DMS153 treated with DMSO at 0.1 percent for 48 hours (cell line): ENCODE data around the gene SORCS1.
"Not testable (repeated sequence)": the region's sequence is repeated elsewhere in the genome, so short reads cannot be mapped to it uniquely, and the experiment has no call there.

Source experiments
- DNase-seq: peaks from one replicate; lab custom pipeline; 2025; ENCODE audit not compliant: unreplicated experiment; lab: John Stamatoyannopoulos, UW

The SORCS1 gene

DNA sequence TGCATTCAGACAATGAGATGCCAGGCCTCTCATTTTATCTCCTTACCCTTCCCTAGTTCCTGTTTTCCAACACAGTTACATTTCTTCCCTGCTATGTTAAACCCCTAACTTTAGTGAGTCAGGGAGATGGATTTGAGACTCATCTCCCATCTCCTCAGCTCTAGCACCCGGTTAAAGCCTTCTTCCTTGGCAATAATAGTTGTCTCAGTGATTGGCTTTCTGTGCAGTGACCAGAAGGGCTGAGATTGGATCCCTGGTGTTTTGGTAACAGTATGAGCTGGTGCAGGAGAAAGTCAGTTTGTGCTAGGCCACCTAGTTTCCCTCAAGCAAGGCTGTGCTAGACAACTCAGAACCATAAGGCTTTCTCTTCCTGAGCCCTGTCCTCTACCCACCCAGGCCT, 212.5 kb downstream of the SORCS1 start:
- DNase-seq, result no peak

DNA sequence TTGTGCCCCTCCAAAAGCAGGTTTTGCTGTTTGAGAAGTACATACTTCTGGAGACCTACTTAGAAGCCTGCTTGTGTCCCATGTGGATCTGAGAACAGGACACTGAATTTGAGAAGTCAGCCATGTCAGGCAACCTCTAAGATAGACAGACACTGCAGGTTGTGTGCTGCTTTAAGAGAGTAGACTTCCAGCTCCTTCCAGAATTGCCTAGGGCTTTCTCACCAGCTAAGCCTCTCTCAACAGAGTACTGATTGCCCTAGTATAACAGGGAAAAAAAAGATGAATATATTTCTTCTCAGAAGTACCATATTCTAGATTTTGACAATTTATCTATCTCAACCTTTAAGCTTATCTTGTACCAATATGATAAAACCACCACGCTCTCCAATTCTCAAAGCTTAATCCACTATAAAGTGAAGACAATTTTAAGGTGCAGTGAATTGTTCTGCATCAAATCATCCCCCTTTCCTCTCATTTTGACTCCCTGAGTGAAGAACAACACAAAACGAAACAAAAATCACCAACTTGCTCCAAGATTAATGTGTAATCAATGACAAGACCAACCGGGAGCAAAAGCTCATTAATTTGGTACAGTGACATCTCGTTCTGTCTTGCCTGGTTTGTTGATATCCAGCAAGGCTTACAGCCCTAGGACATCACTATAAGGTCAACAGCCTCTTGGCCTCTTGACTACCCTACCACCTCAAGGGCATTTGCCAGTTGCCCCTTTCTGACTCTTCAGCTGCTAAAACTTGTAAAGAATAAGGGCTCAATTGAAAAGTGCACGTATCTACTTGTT, 214.6 kb downstream of the SORCS1 start:
- DNase-seq, result no peak

DNA sequence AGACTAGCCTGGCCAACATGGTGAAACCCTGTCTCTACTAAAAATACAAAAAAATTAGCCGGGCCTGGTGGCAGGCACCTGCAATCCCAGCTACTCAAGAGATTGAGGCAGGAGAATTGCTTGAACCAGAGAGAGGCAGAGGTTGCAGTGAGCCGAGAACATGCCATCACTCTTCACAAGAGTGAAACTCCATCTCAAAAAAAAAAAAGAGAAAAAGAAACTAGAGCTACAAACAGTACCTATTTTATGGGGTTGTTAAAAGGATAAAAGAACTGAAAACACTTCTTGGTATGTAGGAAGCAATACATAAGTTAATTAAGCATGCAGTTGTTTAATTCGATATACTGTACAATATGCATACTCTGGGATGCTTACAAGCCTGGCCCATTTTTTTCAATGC, 216.9 kb downstream of the SORCS1 start:
- no peak for DNase-seq

DNA sequence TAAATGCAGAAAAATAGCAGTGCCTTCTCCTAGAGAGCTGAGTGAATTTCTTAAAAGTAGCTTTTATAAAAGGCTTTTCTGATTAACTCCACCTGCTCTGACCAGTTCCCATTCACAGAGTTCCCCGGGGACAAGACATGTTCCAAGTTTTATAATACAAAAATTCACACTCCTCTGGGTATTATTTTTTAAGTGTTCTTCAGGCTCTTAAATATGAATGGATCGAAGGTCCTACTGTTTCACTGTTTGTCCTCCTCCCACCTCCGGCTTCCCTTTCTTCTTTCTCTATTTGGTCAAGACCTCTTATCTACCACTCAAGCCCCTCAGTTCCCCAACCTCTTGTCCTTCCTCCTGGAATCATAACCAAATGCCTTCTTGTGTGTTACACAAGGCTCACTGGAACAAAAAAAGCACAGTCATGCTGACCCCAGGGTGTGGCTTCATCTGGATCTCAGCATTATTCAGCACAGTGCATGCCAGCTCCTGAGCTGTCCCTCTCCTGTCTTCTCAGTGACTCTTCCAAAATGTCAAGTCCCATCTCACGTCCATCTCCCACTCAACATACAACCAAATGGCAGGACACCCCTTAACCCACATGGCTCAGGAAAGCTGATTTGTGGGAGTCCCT, 222.4 kb downstream of the SORCS1 start:
- no peak for DNase-seq

DNA sequence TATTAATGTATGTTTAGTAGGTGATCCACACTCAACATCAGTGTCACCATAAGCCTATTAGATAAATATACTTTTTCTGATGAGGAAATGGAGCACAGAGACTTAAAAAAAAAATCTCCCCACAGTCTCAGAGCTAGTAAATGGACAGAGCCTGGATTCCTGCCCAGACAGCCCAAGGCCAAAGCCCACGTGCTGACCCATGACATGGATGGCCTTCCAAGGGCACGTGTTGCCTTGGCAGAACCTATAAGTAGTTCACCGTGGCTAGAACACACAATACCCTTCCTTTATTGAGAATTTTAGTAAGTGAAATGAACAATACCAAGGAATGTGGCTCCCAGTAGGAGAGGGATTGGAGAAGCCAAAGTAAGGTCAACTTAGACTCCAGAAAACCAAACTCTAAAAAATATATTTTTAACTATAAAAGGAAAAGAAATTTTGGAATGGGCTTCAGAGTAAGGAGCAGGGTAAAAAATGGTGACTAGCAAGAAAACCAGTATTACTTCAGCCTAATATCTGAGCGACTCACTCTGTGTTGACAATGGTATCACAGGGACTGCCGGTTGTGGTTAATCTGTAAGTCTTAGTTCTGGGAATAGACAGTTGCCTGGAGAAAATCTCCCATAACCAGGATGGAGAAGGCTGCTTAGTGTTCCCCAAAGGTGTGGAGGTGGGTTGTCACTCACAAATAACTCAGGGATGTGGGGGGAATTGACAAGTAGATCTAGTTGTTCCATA, 223.0 kb downstream of the SORCS1 start:
- no peak for DNase-seq

DNA sequence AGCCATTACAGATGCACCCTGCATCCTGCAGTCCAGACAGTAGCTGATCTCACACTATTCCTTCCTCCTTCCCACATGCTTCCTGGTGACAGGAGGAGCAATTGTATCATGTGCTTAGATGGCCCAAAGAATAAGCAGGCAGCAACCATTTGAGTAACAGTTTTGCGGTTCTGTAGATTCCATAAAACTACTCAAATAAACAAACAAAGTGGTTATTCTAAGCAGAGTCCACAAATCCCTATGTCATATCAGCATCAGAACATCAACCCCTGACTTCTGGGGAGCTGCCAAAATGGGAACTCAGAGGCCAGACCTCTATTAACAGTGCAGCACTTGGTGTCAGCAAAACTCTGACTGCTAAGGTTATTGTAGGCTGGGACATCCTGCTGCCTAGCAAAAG, 226.0 kb downstream of the SORCS1 start:
- DNase-seq, result no peak

DNA sequence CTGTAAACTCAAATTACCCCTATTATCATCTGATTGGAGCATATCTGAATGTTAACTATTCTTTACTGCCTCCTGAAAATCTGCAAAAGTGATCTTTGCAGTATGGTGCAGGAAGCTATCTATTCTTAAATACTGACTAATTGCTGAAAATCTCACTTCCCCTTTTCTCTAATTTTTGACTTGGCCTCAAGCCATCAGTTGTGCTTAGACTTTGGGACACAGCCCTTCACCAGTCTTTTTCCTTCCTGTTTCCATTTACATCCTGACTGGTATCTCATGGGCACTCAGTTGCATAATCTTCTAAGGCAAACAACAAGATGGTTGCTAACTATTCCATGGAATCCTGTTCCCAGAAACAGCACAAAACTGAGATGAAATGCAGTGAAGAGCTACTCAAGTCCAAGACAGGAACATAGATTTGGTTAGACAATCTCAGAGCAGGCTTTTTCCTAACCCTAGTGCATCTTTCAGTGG, 228.5 kb downstream of the SORCS1 start:
- DNase-seq, result no peak

DNA sequence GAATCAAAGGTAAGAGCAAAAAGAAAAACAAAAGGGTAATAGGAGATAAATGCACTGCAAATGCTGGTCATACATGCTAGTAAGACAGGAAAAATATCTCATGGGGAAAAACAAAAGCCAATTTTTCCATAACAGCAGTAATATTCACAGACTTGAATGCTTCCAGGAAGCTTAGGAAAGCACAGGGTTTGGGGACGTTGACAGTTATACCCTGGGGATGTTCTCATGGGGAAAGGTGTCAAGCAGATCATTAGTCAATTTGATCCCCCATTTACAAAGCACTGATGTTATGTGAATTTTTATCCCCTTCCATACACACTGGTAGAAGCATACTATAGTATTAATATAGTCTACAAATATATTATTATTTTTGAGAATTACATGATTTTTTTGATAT, 232.7 kb downstream of the SORCS1 start:
- no peak for DNase-seq

DNA sequence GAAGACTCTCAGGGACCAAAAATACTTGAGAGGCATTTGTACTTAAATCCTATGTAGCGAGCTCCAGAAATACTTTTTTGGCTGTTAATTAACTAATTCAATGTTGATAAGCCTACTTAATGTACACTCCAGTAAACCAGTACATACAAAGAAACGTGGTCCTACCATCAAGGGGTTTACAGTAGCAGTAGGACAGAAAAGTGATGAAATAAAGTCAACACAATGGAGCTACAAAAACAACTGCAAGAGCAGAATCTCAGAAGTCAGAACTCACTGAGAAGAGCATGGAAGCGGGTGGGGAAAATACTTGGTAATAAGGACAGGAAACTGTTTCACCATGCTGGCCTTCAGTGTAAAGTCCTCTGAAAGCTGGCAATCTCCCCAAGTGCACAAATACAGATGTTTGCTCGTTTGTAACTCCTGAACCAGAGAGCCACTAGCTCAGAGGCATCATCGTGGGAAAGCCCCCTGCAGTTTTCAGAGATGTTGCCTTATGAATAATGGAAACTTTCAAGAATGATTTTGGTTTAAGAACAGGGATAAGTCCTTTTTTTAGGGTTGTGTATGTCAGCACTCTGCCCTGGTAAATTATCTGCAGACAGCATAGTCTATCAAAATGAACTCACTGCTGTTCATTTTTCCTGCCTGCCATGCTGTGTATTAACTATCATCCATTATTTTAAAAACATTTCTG, 233.2 kb downstream of the SORCS1 start:
- DNase-seq, result no peak

DNA sequence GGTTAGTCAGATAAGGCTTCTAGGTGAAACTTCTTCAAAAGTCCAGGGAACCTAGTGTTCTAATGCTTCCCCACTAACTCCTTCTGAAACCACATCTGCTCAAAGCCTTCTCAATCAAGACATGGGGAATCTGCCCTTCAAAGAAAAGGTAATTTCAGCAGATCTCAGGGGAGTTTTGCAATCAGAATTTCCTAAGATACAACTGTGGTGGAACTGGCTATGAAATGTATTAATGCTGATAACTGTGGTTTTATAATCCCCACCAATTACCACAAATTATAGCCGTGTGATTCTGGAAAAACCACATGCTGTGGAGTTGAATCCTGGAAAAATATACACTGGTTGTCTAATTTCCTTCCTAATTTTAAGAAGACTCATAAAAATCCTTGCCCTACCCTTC, 233.8 kb downstream of the SORCS1 start:
- DNase-seq, result no peak

DNA sequence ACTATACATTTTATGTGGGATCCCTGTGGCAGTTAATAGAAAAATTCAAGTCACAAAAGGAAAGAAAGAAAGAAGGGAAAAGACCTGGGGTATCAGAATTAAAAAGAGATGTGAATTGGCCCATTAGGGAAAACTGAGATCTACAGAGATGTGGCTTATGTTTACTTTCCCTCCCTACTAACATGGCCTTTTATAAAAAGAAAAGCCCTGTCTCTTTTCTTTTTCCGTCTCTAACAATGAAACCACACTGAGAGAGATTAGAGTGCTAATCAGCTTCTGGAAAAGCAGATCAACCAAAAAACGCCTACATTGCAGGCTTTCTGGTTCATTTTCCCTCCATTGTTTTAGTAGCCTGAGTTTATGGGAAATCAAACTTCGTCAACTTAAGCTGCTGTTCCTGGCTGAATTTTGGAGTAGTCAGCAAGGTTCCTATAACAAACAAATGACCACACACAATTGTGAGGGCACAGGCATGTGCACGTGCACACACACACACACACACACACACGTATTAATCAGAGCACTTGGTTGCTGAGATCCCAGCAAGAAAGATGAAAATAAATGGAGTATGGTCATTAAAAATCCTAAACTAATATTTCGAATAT, 235.1 kb downstream of the SORCS1 start:
- DNase-seq, result no peak

DNA sequence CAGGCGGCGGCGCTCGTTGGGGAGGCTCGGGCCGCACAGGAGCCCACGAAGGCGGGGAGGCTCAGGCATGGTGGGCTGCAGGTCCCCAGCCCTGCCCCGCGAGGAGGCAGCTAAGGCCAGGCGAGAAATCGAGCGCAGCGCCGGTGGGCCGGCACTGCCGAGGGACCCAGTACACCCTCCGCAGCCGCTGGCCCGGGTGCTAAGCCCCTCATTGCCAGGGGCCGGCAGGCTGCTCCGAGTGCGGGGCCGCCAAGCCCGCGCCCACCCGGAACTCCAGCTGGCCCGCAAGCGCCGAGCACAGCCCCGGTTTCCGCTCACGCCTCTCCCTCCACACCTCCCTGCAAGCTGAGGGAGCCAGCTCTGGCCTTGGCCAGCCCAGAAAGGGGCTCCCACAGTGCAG, 236.4 kb downstream of the SORCS1 start:
- DNase-seq, result not testable (repeated sequence)

DNA sequence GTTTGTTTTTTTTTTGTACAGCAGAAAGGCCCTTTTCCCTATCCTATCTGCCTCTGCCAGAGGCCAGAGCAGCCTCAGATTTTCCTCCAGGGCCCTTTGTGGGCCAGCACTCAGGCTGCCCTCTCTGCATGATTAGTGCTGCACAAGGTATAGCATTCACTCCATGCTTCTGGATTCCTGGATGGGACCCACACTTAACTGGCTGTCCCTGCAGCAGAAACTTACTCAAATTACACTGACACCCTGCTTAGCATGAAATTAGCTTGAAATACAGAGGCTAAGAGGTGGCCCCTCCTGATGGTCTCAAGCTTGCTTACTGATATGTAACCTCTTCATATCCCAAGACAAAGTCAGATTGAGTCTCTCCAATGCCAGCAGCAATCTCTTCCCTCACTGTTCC, 239.3 kb downstream of the SORCS1 start:
- DNase-seq, result no peak

DNA sequence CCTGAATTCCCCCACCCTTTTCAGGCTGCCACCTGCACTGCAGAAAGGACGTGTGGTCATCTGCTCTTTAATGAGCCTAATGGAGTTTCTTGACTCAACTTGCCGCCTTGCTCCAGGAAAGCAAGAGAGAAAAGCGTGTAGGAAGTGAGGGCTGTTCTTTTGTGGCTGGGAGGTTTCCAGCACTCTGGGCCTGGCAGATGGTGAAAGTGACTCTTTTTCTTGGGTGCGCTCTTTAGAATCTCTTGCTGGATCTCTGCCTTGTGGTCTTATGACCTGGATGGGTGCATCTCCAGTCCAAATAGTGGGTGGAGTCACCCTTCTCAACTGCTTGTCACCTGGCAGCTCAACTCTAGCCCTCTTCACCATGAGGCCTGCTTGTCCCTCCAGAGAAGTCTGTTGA, 244.0 kb downstream of the SORCS1 start:
- no peak for DNase-seq

DNA sequence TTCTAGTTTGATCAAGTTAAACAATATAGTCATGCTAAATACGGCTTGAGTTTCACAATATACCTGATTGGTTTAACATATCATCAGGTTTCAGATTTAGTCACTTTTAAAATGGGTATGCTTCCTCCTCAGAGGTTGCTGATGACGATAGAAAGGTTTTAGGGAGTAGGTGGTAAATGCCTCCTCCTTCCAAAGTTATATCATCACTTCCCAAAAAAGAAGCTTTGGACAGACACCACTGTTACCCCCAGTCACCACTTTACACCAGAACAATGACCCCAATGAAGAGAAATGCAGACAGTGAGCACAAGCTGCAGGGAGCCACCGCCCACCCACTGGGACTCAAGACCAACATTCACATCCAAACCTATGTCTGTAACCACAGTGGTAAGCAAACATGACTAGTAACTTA, 244.6 kb downstream of the SORCS1 start:
- DNase-seq, result no peak

DNA sequence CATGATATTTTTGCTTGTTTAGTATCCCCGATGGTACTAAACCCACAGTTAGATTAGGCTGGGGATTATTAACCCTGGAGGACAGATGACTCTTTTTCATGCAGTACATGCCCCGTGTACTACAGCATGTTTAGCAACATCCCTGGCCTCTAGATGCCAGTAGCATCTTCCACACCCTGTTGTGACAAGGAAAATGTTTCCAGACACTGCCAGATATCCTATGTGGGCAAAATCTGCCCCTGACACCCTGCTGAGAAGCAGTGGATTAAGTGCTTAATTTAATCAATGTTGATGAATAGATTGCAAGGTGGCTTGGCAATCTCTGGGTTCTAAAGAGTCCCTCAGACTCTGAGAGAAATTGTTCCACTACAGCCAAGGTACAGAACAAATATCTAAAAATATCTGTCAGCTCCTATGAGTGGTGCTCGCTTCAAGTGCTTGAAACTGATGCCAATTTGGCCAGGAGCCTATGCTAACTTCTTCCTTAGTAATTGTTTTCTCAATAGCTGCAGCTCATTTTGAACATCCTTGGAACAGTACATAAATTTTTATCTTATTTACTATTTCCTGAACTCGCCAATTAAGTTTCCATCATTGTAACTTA, 247.0 kb downstream of the SORCS1 start:
- DNase-seq, result no peak

DNA sequence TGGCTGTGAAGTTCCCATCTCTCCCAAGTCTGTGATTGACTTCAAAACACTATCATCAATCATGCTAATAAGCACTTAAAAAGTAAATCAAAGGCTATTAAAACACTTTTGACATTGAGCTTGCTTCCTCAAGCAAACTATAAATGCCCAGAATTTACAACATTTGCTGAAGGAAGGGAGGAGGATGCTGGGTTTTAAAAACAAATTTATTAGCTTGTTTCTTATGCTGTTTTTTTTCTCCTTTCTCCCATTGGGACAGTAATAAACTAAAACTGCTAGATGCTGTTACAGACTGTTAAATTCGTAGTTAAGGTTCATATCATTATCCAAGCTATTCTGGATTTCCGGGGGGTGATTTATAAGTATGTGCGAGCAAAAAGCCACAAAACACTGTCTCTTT, 250.5 kb downstream of the SORCS1 start:
- no peak for DNase-seq

DNA sequence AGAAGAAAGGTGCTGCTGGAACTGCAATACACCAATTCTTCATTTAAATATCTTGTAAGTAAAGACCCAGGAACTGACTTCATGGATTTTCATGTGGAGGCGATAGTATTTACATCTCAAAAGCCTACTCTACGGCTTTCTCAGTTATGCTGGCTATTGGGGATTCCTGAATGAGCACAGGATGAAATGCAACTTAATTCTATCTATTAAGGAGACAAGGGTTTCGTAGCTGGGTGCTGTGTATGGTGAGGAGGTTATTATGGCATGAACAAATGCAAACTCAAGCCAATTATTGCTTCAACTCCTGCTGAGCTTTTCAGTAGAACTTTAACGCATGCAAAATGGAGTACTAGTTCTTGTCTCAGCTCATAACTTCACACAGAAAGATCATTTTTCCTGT, 251.2 kb downstream of the SORCS1 start:
- no peak for DNase-seq

DNA sequence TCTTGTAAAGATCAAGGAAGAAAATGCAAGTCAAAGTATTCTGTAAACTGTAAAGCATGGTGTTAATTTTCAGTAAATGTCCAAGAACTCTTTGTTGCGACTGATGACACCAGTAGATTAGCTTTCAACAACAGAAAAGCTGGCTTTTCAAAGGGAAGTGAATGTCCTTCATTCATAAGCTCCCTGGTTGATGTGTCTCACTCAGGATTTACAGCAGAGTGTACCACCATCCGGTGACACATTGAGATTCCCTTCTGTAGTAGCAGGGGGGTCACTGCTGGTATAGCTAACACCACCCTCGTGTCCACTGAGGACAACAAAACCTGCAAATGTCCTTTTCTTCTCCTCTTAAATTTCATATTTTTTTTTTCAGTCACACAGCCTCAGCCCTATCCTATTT, 253.4 kb downstream of the SORCS1 start:
- DNase-seq, result no peak

DNA sequence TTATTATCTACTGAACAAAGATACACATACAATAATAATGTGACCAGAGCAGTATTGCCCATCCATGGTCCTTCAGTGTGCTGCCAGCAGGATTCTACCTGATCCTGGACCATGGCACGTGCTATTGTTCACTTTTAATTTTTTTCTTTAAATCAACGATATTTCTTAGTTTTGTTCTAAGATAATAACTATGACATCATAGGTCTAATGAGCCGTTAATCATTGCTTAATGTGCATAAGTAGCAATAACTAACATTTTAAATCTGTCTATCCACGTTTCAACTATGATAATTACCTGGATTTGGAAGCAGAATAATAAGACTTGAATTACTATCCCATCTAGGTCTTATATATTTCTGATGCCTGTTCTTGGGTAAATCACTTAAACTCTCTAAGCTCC, 253.8 kb downstream of the SORCS1 start:
- no peak for DNase-seq

DNA sequence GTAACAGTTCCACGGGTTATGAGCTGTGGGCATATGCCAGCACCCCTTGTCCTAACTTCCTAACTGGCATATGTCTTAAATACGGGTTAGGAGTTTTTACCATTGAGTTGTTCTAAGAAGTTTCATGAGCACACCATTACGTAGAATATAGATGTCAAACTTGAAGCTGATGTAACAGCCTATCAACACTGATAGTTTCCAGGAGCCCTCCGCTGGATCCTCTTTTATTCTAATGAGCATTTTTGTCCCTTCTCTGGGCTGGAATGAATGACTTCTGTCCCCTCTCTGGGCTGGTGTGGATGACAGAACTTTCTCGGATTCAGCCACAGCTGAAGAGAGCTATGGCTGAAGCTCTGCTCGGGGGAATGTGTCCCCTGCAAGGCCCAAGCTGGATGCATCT, 256.3 kb downstream of the SORCS1 start:
- DNase-seq, result no peak
